GM18858 (cell line): ENCODE data around the gene LRCH2.
"Not testable (repeated sequence)": the region's sequence is repeated elsewhere in the genome, so short reads cannot be mapped to it uniquely, and the experiment has no call there.

ENCODE experiments used
- ATAC-seq: cut with Tn5 transposase; IDR thresholded peaks from one replicate; pipeline ENCODE4 v1.9.1; 2021; ENCODE audit not compliant: unreplicated experiment

Gene LRCH2

GRCh38 chrX:115233497-115234455 is at the start of gene LRCH2:
Gene LRCH2 (minus strand): TSS chrX:115234096. CDS start chrX:115234041, 55 bp downstream.
- no peak for ATAC-seq

GRCh38 chrX:115269051-115269683 is 35.3 kb upstream of the LRCH2 start:
- ATAC-seq = no peak

GRCh38 chrX:115268421-115268820 is 34.5 kb upstream of the LRCH2 start:
- ATAC-seq = peak; percentile 60

GRCh38 chrX:115266300-115266699 is 32.4 kb upstream of the LRCH2 start:
- ATAC-seq = no peak

GRCh38 chrX:115264009-115264408 is 30.1 kb upstream of the LRCH2 start:
- no peak for ATAC-seq

GRCh38 chrX:115261148-115261547 is 27.3 kb upstream of the LRCH2 start:
- no peak for ATAC-seq

- ATAC-seq = no peak
These were observed 26.4 kb upstream of the LRCH2 start for GRCh38 chrX:115260330-115260729.

- no peak for ATAC-seq
These were observed 25.5 kb upstream of the LRCH2 start for GRCh38 chrX:115259238-115259875.

- no peak for ATAC-seq
These were observed 23.8 kb upstream of the LRCH2 start for GRCh38 chrX:115257711-115258110.

- no peak for ATAC-seq
These were observed 21.1 kb upstream of the LRCH2 start for GRCh38 chrX:115255003-115255402.

GRCh38 chrX:115251458-115252233 is 17.8 kb upstream of the LRCH2 start:
- ATAC-seq = no peak

- ATAC-seq = no peak
These were observed 3.2 kb upstream of the LRCH2 start for GRCh38 chrX:115237056-115237455.

- no peak for ATAC-seq
These were observed 2.7 kb upstream of the LRCH2 start for GRCh38 chrX:115236560-115236959.

GRCh38 chrX:115234461-115234860 is 565 bp upstream of the LRCH2 start:
- no peak for ATAC-seq

GRCh38 chrX:115232933-115233496 is 881 bp downstream of the LRCH2 start:
- no peak for ATAC-seq

GRCh38 chrX:115229337-115230003 is 4.4 kb downstream of the LRCH2 start:
- ATAC-seq = no peak

GRCh38 chrX:115226929-115227328 is 7.0 kb downstream of the LRCH2 start:
- peak; percentile 62 for ATAC-seq

GRCh38 chrX:115217346-115217745 is 16.6 kb downstream of the LRCH2 start:
- not testable (repeated sequence) for ATAC-seq

- no peak for ATAC-seq
These were observed 19.3 kb downstream of the LRCH2 start for GRCh38 chrX:115214605-115215004.

GRCh38 chrX:115214151-115214550 is 19.7 kb downstream of the LRCH2 start:
- no peak for ATAC-seq
